GM12891 (cell line): ENCODE measurements around the gene LPIN1.

Experiments used
- POLR2A ChIP-seq: IDR thresholded peaks from 2 replicates; pipeline ENCODE4 v1.6.1; 2011; ENCODE audit warnings: low read depth, low read length, control low read depth
- POLR2AphosphoS5 ChIP-seq: IDR thresholded peaks from 2 replicates; pipeline ENCODE4 v1.6.1; 2011; ENCODE audit warnings: low read depth, low read length, control low read depth
- TAF1 ChIP-seq: IDR thresholded peaks from 2 replicates; pipeline ENCODE4 v1.6.1; 2011; ENCODE audit warnings: low read depth, low read length, control low read depth

GRCh38 chr2:11876889-11877288 is 130.5 kb downstream of the LPIN1 start:
- no peak for TF ChIP-seq POLR2AphosphoS5
- TF ChIP-seq POLR2A = no peak
- TF ChIP-seq TAF1 = no peak
